ENCODE results near the gene SOX6. TPM values are rescaled to one million over a fixed set of nuclear protein-coding genes. Genes with fewer than 3 reads are reported as not detected.

SOX6 gene
- total RNA-seq, 4 donors from 2014 or later, result 5.7 to 23.8 (median 18.4) TPM

DNA sequence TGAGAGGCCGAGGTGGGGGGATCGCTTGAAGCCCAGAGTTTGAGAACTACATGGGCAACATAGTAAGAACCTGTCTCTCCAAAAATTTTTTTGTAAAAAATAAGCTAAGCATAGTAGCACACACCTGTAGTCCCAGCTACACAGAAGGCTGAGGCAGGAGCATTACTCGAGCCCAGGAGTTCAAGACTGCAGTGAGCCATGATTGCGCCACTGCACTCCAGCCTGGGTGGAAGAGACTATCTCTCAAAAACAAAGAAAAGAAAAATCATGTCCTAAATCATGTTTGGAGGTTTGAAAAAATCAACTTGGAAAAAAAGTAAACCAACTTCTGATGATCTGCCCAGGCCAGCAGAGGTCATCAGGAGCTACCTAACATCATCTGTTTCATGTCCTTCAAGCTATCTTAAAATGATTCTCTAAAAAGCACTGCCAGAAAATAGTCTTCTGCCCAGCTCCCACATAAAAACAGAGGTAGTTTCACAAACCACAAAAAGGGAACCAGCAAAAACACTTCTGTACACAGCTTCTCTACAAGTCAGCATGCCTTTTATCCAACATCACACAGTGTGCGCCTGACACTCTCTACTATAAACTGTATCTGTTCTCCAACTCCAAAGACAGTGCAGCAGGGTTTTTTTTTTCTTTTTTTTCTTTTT is 165.0 kb downstream of the SOX6 start:
- Histone ChIP-seq H3K27ac (no peak overlapping the region), H3K9me3 (no peaks in the 10 kb centered on the region), H3K4me1 (peaks cover 0 to 47% (median 14%) of the 10 kb centered on the region in 4 donors), H3K27me3 (no peaks in the 10 kb centered on the region), H3K36me3 (no peaks in the 10 kb centered on the region), H3K4me3 (no peak overlapping the region)
- DNase-seq (ENCODE audit: low spot score in 2 of 2), result no peak
- no peak for TF ChIP-seq POLR2A (IDR thresholded peaks at IDR 0.05)
- TF ChIP-seq, protein P1, sequence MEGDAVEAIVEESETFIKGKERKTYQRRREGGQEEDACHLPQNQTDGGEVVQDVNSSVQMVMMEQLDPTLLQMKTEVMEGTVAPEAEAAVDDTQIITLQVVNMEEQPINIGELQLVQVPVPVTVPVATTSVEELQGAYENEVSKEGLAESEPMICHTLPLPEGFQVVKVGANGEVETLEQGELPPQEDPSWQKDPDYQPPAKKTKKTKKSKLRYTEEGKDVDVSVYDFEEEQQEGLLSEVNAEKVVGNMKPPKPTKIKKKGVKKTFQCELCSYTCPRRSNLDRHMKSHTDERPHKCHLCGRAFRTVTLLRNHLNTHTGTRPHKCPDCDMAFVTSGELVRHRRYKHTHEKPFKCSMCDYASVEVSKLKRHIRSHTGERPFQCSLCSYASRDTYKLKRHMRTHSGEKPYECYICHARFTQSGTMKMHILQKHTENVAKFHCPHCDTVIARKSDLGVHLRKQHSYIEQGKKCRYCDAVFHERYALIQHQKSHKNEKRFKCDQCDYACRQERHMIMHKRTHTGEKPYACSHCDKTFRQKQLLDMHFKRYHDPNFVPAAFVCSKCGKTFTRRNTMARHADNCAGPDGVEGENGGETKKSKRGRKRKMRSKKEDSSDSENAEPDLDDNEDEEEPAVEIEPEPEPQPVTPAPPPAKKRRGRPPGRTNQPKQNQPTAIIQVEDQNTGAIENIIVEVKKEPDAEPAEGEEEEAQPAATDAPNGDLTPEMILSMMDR (IDR thresholded peaks at IDR 0.05), result no peak
- WGBS, 2 donors, result 89 to 91% methylated on average over 5 of the region's 5 CpGs

GRCh38 chr11:16186680-16187079 is 169.7 kb downstream of the SOX6 start:
- Histone ChIP-seq H3K27me3 (no peaks in the 10 kb centered on the region), H3K4me3 (no peak overlapping the region), H3K36me3 (no peaks in the 10 kb centered on the region), H3K4me1 (peaks cover 0 to 10% (median 0%) of the 10 kb centered on the region in 4 donors), H3K27ac (no peak overlapping the region), H3K9me3 (no peaks in the 10 kb centered on the region)
- no peak for TF ChIP-seq EP300 (IDR thresholded peaks at IDR 0.05)
- no peak for TF ChIP-seq POLR2A (IDR thresholded peaks at IDR 0.05)
- TF ChIP-seq, protein P1 (IDR thresholded peaks at IDR 0.05), result no peak
- 95 to 97% methylated on average over 8 of the region's 8 CpGs for WGBS, 2 donors
- DNase-seq (ENCODE audit: low spot score in 2 of 2), result no peak

DNA sequence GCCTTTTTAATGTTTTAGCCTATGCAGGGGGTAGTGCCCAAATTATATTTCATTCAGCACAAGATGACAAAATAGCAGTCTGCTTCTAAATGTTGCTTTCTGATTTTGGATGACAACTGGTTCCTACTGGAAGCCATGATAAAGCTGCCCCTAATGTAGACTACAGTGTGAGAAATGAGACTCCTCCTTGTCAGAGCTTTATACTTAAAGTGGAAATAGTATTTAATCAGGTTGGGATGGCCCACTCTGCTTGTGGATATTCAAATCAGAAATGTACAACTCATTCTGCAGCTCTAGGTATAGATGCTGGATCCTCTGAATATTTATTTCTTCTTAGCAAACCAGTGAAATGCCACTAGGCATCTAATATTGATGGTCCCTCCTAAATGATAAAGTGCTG is 171.3 kb downstream of the SOX6 start:
- TF ChIP-seq POLR2A (IDR thresholded peaks at IDR 0.05) (no peak), EP300 (IDR thresholded peaks at IDR 0.05) (no peak)
- TF ChIP-seq, protein P1 (IDR thresholded peaks at IDR 0.05), result no peak
- DNase-seq (ENCODE audit: low spot score in 2 of 2), result no peak

GRCh38 chr11:16184588-16184987 is 171.8 kb downstream of the SOX6 start:
- Histone ChIP-seq H3K4me1 (no peaks in the 10 kb centered on the region), H3K36me3 (no peaks in the 10 kb centered on the region), H3K9me3 (no peaks in the 10 kb centered on the region), H3K4me3 (no peak overlapping the region), H3K27me3 (no peaks in the 10 kb centered on the region), H3K27ac (no peak overlapping the region)
- TF ChIP-seq EP300 (IDR thresholded peaks at IDR 0.05) (no peak), POLR2A (IDR thresholded peaks at IDR 0.05) (no peak)
- TF ChIP-seq, protein P1 (IDR thresholded peaks at IDR 0.05), result no peak
- WGBS, 2 donors, result 23 to 43% methylated on average over 1 of the region's 1 CpG
- DNase-seq (ENCODE audit: low spot score in 2 of 2), result no peak

More for the DNA sequence above, 171.3 kb downstream of the SOX6 start:
- no peaks in the 10 kb centered on the region for H3K9me3 ChIP-seq
- H3K27ac ChIP-seq, result no peak overlapping the region
- no peaks in the 10 kb centered on the region for H3K4me1 ChIP-seq
- H3K27me3 ChIP-seq, result no peaks in the 10 kb centered on the region
- H3K4me3 ChIP-seq, result no peak overlapping the region
- no peaks in the 10 kb centered on the region for H3K36me3 ChIP-seq

DNA sequence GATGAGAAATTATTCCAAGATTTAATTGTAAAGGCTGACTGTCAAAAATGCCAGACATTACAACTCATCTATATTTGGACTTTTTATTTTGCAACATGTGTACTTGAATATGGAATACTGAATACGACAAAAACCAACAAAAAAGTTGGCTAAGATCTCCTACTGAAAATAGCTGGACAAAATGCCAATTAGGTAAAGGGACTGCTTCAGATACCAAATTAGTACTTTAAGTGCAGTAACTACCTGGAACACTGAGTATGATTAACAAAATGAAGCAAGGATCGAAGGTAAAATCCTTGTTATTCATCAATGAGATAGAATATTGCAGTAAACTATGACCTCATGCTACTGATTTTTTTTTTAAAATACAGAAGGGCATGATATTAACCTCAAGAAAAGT is 173.8 kb downstream of the SOX6 start:
- 86 to 90% methylated on average over 2 of the region's 2 CpGs for WGBS, 2 donors
- H3K4me3 ChIP-seq, result no peak overlapping the region
- H3K27ac ChIP-seq, result no peak overlapping the region
- DNase-seq (ENCODE audit: low spot score in 2 of 2), result no peak
- no peaks in the 10 kb centered on the region for H3K36me3 ChIP-seq
- no peaks in the 10 kb centered on the region for H3K27me3 ChIP-seq
- no peaks in the 10 kb centered on the region for H3K9me3 ChIP-seq
- TF ChIP-seq, protein P1 (IDR thresholded peaks at IDR 0.05), result no peak
- no peak for TF ChIP-seq EP300 (IDR thresholded peaks at IDR 0.05)
- no peak for TF ChIP-seq POLR2A (IDR thresholded peaks at IDR 0.05)
- H3K4me1 ChIP-seq, result no peaks in the 10 kb centered on the region
